ENCODE data around the gene TXNRD1.

DNA sequence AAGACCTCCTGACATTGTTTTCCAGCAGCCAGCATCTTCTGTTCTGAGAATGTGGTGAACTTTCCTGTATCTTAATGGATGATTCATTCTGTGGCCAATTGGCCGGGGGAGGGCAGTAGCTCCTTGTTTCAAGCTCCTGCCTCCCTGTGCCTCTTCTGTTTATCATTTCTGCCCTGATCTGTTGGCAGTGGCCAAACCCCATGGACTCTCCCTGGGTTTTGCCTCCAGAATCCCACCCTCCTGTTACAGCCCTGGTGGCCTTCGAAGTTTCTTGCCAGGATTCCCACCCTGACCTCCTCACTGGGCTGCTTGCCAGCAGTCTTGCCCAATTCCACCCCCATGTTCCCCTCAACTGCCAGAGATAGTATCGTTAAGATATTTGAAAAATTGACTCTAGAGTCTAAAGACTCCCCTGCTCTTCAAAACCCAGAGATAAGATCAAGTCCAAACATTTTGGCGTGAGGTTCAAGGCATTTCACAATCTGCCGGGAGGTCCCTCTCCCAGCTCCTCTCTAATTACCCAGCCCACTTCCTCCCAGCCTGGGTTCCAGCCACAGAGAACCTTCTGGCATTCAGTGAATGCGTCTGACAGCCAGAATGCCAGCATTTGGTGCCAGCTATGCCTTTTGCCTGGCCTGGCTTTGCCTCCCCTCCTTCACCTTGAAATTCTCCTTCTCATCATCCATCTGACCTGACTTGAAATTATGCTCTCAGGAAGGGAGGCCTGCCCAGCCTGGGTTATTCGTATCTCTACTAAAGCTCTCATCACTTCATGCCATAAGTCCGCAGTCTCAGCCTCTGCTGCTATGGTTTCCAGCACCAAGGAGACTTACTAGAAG lies 37.7 kb upstream of the TXNRD1 start:
- TF ChIP-seq, protein P1, sequence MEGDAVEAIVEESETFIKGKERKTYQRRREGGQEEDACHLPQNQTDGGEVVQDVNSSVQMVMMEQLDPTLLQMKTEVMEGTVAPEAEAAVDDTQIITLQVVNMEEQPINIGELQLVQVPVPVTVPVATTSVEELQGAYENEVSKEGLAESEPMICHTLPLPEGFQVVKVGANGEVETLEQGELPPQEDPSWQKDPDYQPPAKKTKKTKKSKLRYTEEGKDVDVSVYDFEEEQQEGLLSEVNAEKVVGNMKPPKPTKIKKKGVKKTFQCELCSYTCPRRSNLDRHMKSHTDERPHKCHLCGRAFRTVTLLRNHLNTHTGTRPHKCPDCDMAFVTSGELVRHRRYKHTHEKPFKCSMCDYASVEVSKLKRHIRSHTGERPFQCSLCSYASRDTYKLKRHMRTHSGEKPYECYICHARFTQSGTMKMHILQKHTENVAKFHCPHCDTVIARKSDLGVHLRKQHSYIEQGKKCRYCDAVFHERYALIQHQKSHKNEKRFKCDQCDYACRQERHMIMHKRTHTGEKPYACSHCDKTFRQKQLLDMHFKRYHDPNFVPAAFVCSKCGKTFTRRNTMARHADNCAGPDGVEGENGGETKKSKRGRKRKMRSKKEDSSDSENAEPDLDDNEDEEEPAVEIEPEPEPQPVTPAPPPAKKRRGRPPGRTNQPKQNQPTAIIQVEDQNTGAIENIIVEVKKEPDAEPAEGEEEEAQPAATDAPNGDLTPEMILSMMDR (IDR thresholded peaks at IDR 0.05), result peak in 1 of 3 donors; percentile 15
- TF ChIP-seq POLR2A (IDR thresholded peaks at IDR 0.05) (no peak), EP300 (IDR thresholded peaks at IDR 0.05) (peak; percentile 92)

Data from ovary (tissue), 3 donors.